HepG2 (cell line): ENCODE results near the gene IL12B. TPM values are rescaled to one million over a fixed set of nuclear protein-coding genes. Genes with fewer than 3 reads are reported as not detected.

Experiments used
- ATAC-seq: fragments of 200-7000 bp; cut with Tn5 transposase; 3 replicates; pipeline ENCODE4 v1.9.1; 2020; ENCODE audit warnings: mild to moderate bottlenecking, moderate library complexity
- BruUV-seq: library from RNA; stranded (reverse); fragments of 400-500 nt; replicated peaks from 2 replicates; lab custom pipeline; 2021; lab: Mats Ljungman, UMichigan
- CTCF ChIA-PET: fragments of 300-600 bp; formaldehyde crosslinking; extraction: SDS; loops from one replicate; lab custom pipeline; 2021; ENCODE audit warnings: low total read pairs, inconsistent platforms, low intra/inter-chr PET ratio; lab: Yijun Ruan, JAX
- POLR2A ChIA-PET: fragments of 350-600 bp; sonication (Branson Sonifier 250); formaldehyde crosslinking; loops from one replicate; lab custom pipeline; 2020; ENCODE audit warnings: antibody characterized with exemption, inconsistent platforms; lab: Yijun Ruan, JAX
- DNase-seq: peaks from one replicate; pipeline ENCODE4 v3.0.0-alpha.2; 2015; ENCODE audit warnings: low spot score
- FAIRE-seq: peaks from 3 replicates; lab custom pipeline; 2011; peaks lifted over from hg19 to GRCh38; lab: Jason Lieb, UNC
- H2AFZ ChIP-seq: one replicate; pipeline ENCODE4 v1.6.1; 2011; ENCODE audit warnings: low read length, inconsistent platforms
- H3K27ac ChIP-seq: fragments of 300-600 bp; 3 replicates; pipeline ENCODE4 v1.8.0; 2011; ENCODE audit warnings: mixed run types, mild to moderate bottlenecking, mixed read lengths, low read length, inconsistent platforms; ENCODE audit not compliant: insufficient read depth; ENCODE audit errors: extremely low read length
- H3K27me3 ChIP-seq, 2 experiments: fragments of 200-600 bp in 1 of 2; 2 replicates in 1 of 2; 3 replicates in 1 of 2; pipeline versions ENCODE4 v1.6.0 to v1.8.0; 2011; ENCODE audit warnings: low read length in 2 of 2, mild to moderate bottlenecking in 2 of 2, moderate library complexity in 2 of 2, inconsistent platforms in 1 of 2; ENCODE audit not compliant: insufficient read depth in 2 of 2, control insufficient read depth in 1 of 2
- H3K36me3 ChIP-seq, 2 experiments: fragments of 200-600 bp in 1 of 2; replicated peaks in 1 of 2; 2 replicates in 1 of 2; 3 replicates in 1 of 2; pipeline versions ENCODE4 v1.5.1 to v1.8.0; 2011; ENCODE audit warnings: low read length in 2 of 2, inconsistent platforms in 1 of 2; ENCODE audit not compliant: insufficient read depth in 2 of 2, control insufficient read depth in 1 of 2
- H3K4me1 ChIP-seq: 2 replicates; pipeline ENCODE4 v1.5.1; 2012; ENCODE audit warnings: low read length, inconsistent platforms; ENCODE audit not compliant: insufficient read depth
- H3K4me2 ChIP-seq: 2 replicates; pipeline ENCODE4 v1.6.0; 2011; ENCODE audit warnings: low read depth, low read length, inconsistent platforms
- H3K4me3 ChIP-seq, 3 experiments: fragments of 200-600 bp in 1 of 3; sonication (generic), shearing (Covaris generic) in 1 of 3; replicated peaks in 1 of 3; 2 replicates each; pipeline ENCODE4 v1.5.1; 2011 to 2016; ENCODE audit warnings: low read length in 3 of 3, inconsistent platforms in 2 of 3, low read depth in 2 of 3, mild to moderate bottlenecking in 2 of 3, control low read depth in 1 of 3, mixed read lengths in 1 of 3; ENCODE audit not compliant: insufficient read depth in 1 of 3
- H3K79me2 ChIP-seq: one replicate; pipeline ENCODE4 v1.6.1; 2011; ENCODE audit warnings: low read length, inconsistent platforms; ENCODE audit not compliant: insufficient read depth
- H3K9ac ChIP-seq: 2 replicates; pipeline ENCODE4 v1.6.0; 2011; ENCODE audit warnings: mild to moderate bottlenecking, low read depth, low read length, inconsistent platforms; ENCODE audit not compliant: insufficient read depth
- H3K9me3 ChIP-seq: 2 replicates; pipeline ENCODE4 v1.5.1; 2012; ENCODE audit warnings: mild to moderate bottlenecking, low read length
- H4K20me1 ChIP-seq: 2 replicates; pipeline ENCODE4 v1.6.0; 2011; ENCODE audit warnings: inconsistent platforms, mild to moderate bottlenecking, low read length, moderate library complexity; ENCODE audit not compliant: insufficient read depth
- GATAD1 ChIP-seq: IDR thresholded peaks from 2 replicates; pipeline ENCODE4 v1.6.1; 2016; ENCODE audit warnings: missing genetic modification reagents, missing compliant biosample characterization
- GMEB1 ChIP-seq: sonication (generic); formaldehyde crosslinking; IDR thresholded peaks from 2 replicates; pipeline ENCODE4 v1.5.1; 2020; ENCODE audit warnings: missing genetic modification reagents, mild to moderate bottlenecking, borderline replicate concordance
- MAFG ChIP-seq: sonication (generic); formaldehyde crosslinking; IDR thresholded peaks from 2 replicates; pipeline ENCODE4 v1.5.1; 2020; ENCODE audit warnings: mild to moderate bottlenecking, missing genetic modification reagents
- MIXL1 ChIP-seq: IDR thresholded peaks from 2 replicates; pipeline ENCODE4 v1.6.1; 2016
- NR1H2 ChIP-seq: sonication (generic); formaldehyde crosslinking; IDR thresholded peaks from 2 replicates; pipeline ENCODE4 v1.8.1; 2022; ENCODE audit warnings: low read depth, missing genetic modification reagents, borderline replicate concordance
- RFX1 ChIP-seq: fragments of 450-650 bp; IDR thresholded peaks from 2 replicates; pipeline ENCODE4 v1.6.1; 2017
- RNF219 ChIP-seq: sonication (generic); formaldehyde crosslinking; IDR thresholded peaks from 2 replicates; pipeline ENCODE4 v1.5.0; 2020; ENCODE audit warnings: mild to moderate bottlenecking, missing genetic modification reagents
- SNAPC4 ChIP-seq: sonication (generic); formaldehyde crosslinking; IDR thresholded peaks from 2 replicates; pipeline ENCODE4 v1.4.0; 2020; ENCODE audit warnings: mild to moderate bottlenecking, missing genetic modification reagents
- ZFP62 ChIP-seq: sonication (generic); formaldehyde crosslinking; IDR thresholded peaks from 2 replicates; pipeline ENCODE4 v1.4.0; 2020; ENCODE audit warnings: missing genetic modification reagents
- ZNF17 ChIP-seq: sonication (generic); formaldehyde crosslinking; IDR thresholded peaks from 2 replicates; pipeline ENCODE4 v1.5.0; 2020; ENCODE audit warnings: mild to moderate bottlenecking, missing genetic modification reagents
- ZNF446 ChIP-seq: sonication (generic); formaldehyde crosslinking; IDR thresholded peaks from 2 replicates; pipeline ENCODE4 v1.5.0; 2020; ENCODE audit warnings: mild to moderate bottlenecking, missing genetic modification reagents
- ZNF563 ChIP-seq: sonication (generic); formaldehyde crosslinking; IDR thresholded peaks from 2 replicates; pipeline ENCODE4 v1.8.0; 2022; ENCODE audit warnings: mild to moderate bottlenecking, moderate library complexity, missing genetic modification reagents
- WGBS: methylation state at CpG from one replicate; pipeline ENCODE4 v1.1.6; 2017; ENCODE audit warnings: low lambda C conversion rate; 5-methylcytosine and 5-hydroxymethylcytosine counted together
- in situ Hi-C: cut with HindIII; loops from 2 replicates; pipeline ENCODE4 v1.10.0; 2017; ENCODE audit warnings: low pct_unique_long_range_greater_than_20kb; ENCODE audit not compliant: extremely low pct_ligation_motif_present
- intact Hi-C: fragments of 100-400 bp; cut with micrococcal nuclease; formaldehyde crosslinking; loops from one replicate; pipeline ENCODE4 v1.10.0; 2022; ENCODE audit not compliant: unreplicated experiment
- polyA plus RNA-seq, 8 experiments: library from polyadenylated mRNA; depleted of rRNA in 3 of 8; stranded (reverse) in 7 of 8; unstranded in 1 of 8; fragments of >200 nt; fragmentation: Illumina TruSeq in 4 of 8; extraction: Trizol in 4 of 8; gene quantifications; 2 replicates each; pipeline versions ENCODE4 v1.2.1 to v1.2.3, GENCODE V29; 2011 to 2016; ENCODE audit warnings: low read depth in 4 of 8, missing spikeins in 1 of 8, mixed read lengths in 1 of 8; ENCODE audit not compliant: insufficient read depth in 1 of 8
- total RNA-seq, 5 experiments: library from RNA; depleted of rRNA; stranded (reverse); fragments of >200 nt; fragmentation: Illumina TruSeq; extraction: Trizol; gene quantifications; 2 replicates each; pipeline ENCODE4 v1.2.3, GENCODE V29; 2016; ENCODE audit warnings: low read depth in 1 of 5

IL12B gene
- total and polyA plus RNA-seq, 2 of the 13 experiments (the other 11 are each of a cell fraction or from before 2014, with no cell fraction given) = not detected

GRCh38 chr5:159343295-159344094, 13.2 kb upstream of the IL12B start:
- FAIRE-seq (no peak), DNase-seq (no peak), ATAC-seq (no peak)
- ChIA-PET POLR2A (no interaction called here), CTCF (no interaction called here)
- 9% methylated on average over 4 of the region's 4 CpGs for WGBS
- Histone ChIP-seq H3K79me2 (no peaks in the 10 kb centered on the region), H4K20me1 (no peaks in the 10 kb centered on the region), H3K27me3 (0 out of 5 replicates have a peak, but pooled peaks cover 1 to 4% of the 10 kb centered on the region in 2 experiments), H3K4me3 (no peak overlapping the region), H3K27ac (no peak overlapping the region), H3K9me3 (no peaks in the 10 kb centered on the region), H2AFZ (no peak overlapping the region), H3K9ac (no peak overlapping the region), H3K36me3 (no peaks in the 10 kb centered on the region), H3K4me2 (no peak overlapping the region), H3K4me1 (peaks cover 10% of the 10 kb centered on the region)
- in situ Hi-C loops = no loop called here
- intact Hi-C loops = no loop called here
- no TSS peak for BruUV-seq
- TF ChIP-seq GMEB1 (no peak), RFX1 (peak; percentile 50), ZNF446 (no peak), MAFG (CRISPR knock-in tag) (no peak), ZNF17 (CRISPR knock-in tag) (no peak), NR1H2 (CRISPR knock-in tag) (no peak), SNAPC4 (CRISPR knock-in tag) (no peak), GATAD1 (CRISPR knock-in tag) (no peak), RNF219 (CRISPR knock-in tag) (no peak), MIXL1 (CRISPR knock-in tag) (no peak), ZFP62 (CRISPR knock-in tag) (no peak), ZNF563 (no peak)
